Testis (tissue), 3 donors: ENCODE results near the gene OTOP2. TPM values are rescaled to one million over a fixed set of nuclear protein-coding genes. Genes with fewer than 3 reads are reported as not detected.
A peak's percentile ranks its signal among the peaks of the same experiment; 100 is the strongest.

ENCODE experiments used
- DNase-seq: peaks from one replicate; pipeline ENCODE4 v3.0.0-alpha.2; 2019
- H3K27ac ChIP-seq, 2 donors: fragments of 200-600 bp; sonication (generic); one replicate each; pipeline ENCODE4 v1.5.1; 2019
- H3K27me3 ChIP-seq: fragments of 200-600 bp; sonication (generic); one replicate; pipeline ENCODE4 v1.5.1; 2019
- H3K36me3 ChIP-seq: fragments of 200-600 bp; sonication (generic); one replicate; pipeline ENCODE4 v1.5.1; 2017; ENCODE audit warnings: low read depth; ENCODE audit errors: missing control alignments
- H3K4me1 ChIP-seq: fragments of 200-600 bp; sonication (generic); one replicate; pipeline ENCODE4 v1.5.1; 2019
- H3K4me3 ChIP-seq, 2 donors: fragments of 200-600 bp; sonication (generic); one replicate each; pipeline ENCODE4 v1.5.1; 2017 to 2019
- H3K9me3 ChIP-seq: fragments of 200-600 bp; sonication (generic); one replicate; pipeline ENCODE4 v1.5.1; 2017
- CTCF ChIP-seq, 3 experiments: fragments of 450-650 bp in 2 of 3; fragments of 200-600 bp in 1 of 3; sonication (generic) in 1 of 3; IDR thresholded peaks; one replicate each; pipeline ENCODE4 v1.5.1; 2016 to 2019; ENCODE audit warnings: antibody characterized with exemption in 3 of 3, mild to moderate bottlenecking in 2 of 3, moderate library complexity in 1 of 3
- POLR2A ChIP-seq: fragments of 450-650 bp; IDR thresholded peaks from one replicate; pipeline ENCODE4 v1.6.1; 2017; ENCODE audit warnings: antibody characterized with exemption, mild to moderate bottlenecking, moderate library complexity
- WGBS, 2 donors: methylation state at CpG; one replicate each; pipeline ENCODE4 v1.1.5; 2018; 5-methylcytosine and 5-hydroxymethylcytosine counted together
- intact Hi-C: fragments of 100-400 bp; cut with DNase I; formaldehyde crosslinking; loops from one replicate; pipeline ENCODE4 v1.15.1; 2023; ENCODE audit warnings: low total_unique reads
- polyA plus RNA-seq: library from polyadenylated mRNA; stranded (reverse); fragments of 350-450 nt; fragmentation: Illumina TruSeq; extraction: RNeasy Lipid Tissue Mini Kit (QIAGEN cat#74804); gene quantifications from one replicate; pipeline ENCODE4 v1.2.3, GENCODE V29; 2014; ENCODE audit warnings: low read depth, low replicate concordance; ENCODE audit not compliant: insufficient read depth
- total RNA-seq, 2 donors: library from RNA; depleted of rRNA; stranded (reverse); fragments of >200 nt; gene quantifications; one replicate each; pipeline ENCODE4 v1.2.3, GENCODE V29; 2016

The OTOP2 gene
- total and polyA plus RNA-seq, 3 donors from 2014 or later: 2.4 to 5.7 (median 5.7) TPM

- no peaks in the 10 kb centered on the region for H3K27me3 ChIP-seq
- H3K4me1 ChIP-seq: peaks cover 4% of the 10 kb centered on the region
- H3K27ac ChIP-seq: no peak overlapping the region
- no peak overlapping the region for H3K4me3 ChIP-seq
- 91 to 92% methylated on average over 11 of the region's 11 CpGs for WGBS, 2 donors
- intact Hi-C loops: no loop called here
- no peaks in the 10 kb centered on the region for H3K9me3 ChIP-seq
- DNase-seq: no peak
- TF ChIP-seq POLR2A: no peak
- no peak for TF ChIP-seq CTCF (IDR thresholded peaks at IDR 0.05)
- no peaks in the 10 kb centered on the region for H3K36me3 ChIP-seq
These were observed 7.2 kb upstream of the OTOP2 start for GRCh38 chr17:74916851-74917199.

DNA sequence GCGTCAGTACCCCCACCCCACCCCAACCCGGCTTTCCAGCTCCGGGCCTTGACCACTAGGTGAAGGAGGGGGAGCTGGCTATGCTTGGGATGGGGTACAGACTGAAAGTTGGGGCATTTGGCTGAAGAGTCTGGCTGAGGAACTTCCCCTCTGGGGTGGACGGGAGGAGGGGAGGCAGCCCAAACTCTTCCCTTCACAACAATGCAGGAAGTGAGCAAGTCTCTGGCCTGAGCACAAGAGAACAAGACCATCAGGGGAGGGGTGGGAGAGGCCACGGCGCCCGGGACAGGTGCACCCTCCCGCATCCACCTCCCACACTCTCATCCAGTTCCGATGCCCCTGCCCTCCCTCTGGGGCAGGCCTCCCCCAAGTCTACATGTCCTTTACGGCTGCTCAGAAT is 6.6 kb upstream of the OTOP2 start:
- Histone ChIP-seq H3K9me3 (no peaks in the 10 kb centered on the region), H3K27ac (no peak overlapping the region), H3K27me3 (no peaks in the 10 kb centered on the region), H3K4me3 (no peak overlapping the region), H3K36me3 (no peaks in the 10 kb centered on the region), H3K4me1 (peaks cover 4% of the 10 kb centered on the region)
- no peak for TF ChIP-seq CTCF (IDR thresholded peaks at IDR 0.05)
- TF ChIP-seq POLR2A: no peak
- 51 to 68% methylated on average over 5 to 10 of the region's 10 CpGs for WGBS, 2 donors
- no peak for DNase-seq
- intact Hi-C loops: no loop called here

DNA sequence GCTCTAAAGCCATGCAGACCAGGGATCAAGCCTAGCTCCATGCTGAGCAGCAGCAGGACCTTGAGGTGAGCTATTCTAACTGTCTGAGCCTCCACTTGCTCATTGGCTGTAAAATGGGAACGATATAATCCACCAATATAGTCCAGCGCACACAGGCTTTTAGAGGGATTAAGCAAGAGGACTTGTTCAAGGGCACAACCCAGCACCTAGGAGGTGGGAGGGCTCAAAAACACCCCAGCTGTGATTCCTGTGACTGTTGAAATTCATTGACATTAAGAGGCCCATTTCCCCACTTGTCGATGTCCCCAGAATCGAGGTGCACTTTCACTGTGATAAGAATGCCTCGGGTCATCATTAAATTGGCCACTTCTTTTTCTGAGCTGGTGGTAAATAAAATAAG is 5.2 kb upstream of the OTOP2 start:
- no peaks in the 10 kb centered on the region for H3K27me3 ChIP-seq

DNA sequence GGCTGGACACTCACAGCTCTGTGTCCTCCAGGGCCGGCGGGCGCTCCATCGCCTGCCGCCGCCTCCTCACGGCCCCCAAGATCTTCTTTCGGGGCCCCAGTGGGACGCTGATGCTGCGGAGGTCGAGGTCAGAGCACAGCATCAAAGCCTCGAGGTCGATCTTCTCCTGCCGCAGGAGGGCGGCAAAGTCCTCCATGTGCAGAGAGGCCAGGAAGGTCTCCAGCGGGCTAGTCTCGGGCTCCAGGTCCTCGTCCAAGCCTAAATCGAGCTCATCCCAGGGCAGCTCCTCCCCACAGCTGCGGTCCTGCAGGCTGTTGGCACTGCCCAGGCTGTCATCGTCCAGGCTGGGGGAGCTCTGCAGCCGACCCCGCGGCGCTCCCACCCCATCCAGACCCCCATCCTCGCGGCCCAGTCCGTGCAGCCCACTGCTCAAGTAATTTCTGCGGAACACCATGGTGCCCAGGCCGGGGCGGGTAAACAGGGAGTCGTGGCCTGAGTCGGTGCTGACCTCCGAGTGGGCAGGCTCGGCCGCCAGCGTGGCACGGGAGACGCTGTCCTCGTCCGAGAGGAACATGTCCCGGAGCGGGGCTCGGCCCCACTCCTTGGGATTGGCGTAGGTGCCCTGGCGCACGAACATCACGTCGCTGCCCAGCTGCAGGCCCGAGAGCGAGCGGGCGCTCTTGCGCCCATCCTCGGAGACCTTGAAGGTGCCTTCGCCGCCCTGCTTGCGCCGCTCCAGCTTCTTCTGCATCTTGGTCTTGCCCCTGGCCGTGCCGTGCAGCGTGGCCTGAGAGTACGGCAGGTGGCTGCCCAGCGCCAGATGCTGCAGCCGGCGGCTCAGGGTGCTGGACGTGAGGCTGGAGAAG is 4.4 kb upstream of the OTOP2 start:
- 35 to 51% methylated on average over 11 to 67 of the region's 67 CpGs for WGBS, 2 donors
- Histone ChIP-seq H3K36me3 (no peaks in the 10 kb centered on the region), H3K9me3 (no peaks in the 10 kb centered on the region), H3K4me1 (peaks cover 20% of the 10 kb centered on the region), H3K27me3 (no peaks in the 10 kb centered on the region), H3K27ac (no peak overlapping the region), H3K4me3 (peak overlapping the region in 1 of 2 donors; percentile 23)
- TF ChIP-seq CTCF (IDR thresholded peaks at IDR 0.05) (no peak), POLR2A (no peak)
- intact Hi-C loops: no loop called here
- DNase-seq: peak; percentile 21

More for the DNA sequence above, 5.2 kb upstream of the OTOP2 start:
- WGBS, 2 donors: 68 to 74% methylated on average over 5 of the region's 5 CpGs
- no peak for DNase-seq
- Histone ChIP-seq H3K4me1 (peaks cover 15% of the 10 kb centered on the region), H3K27ac (no peak overlapping the region), H3K4me3 (no peak overlapping the region), H3K36me3 (no peaks in the 10 kb centered on the region), H3K9me3 (no peaks in the 10 kb centered on the region)
- no peak for TF ChIP-seq POLR2A
- TF ChIP-seq CTCF (IDR thresholded peaks at IDR 0.05): no peak
- intact Hi-C loops: no loop called here

- intact Hi-C loops: no loop called here
- DNase-seq: no peak
- Histone ChIP-seq H3K4me1 (peaks cover 20% of the 10 kb centered on the region), H3K4me3 (peak overlapping the region in 1 of 2 donors; percentile 23), H3K27ac (no peak overlapping the region), H3K27me3 (no peaks in the 10 kb centered on the region), H3K9me3 (no peaks in the 10 kb centered on the region), H3K36me3 (no peaks in the 10 kb centered on the region)
- TF ChIP-seq CTCF (IDR thresholded peaks at IDR 0.05): no peak
- no peak for TF ChIP-seq POLR2A
- WGBS, 2 donors: 81% methylated on average over 27 of the region's 27 CpGs; no CpG with 5 or more reads in 1 of the 2 donors
These were observed 3.8 kb upstream of the OTOP2 start for GRCh38 chr17:74920306-74920620.
